Measurements from ENCODE around the gene SBNO2.

The SBNO2 gene

GRCh38 chr19:1085676-1086442 is 88.2 kb downstream of the SBNO2 start:
- no peak for DNase-seq

GRCh38 chr19:1085053-1085658 is 88.9 kb downstream of the SBNO2 start:
- no peak for DNase-seq

- no peak for DNase-seq
Observed at GRCh38 chr19:1084024-1084868, 89.8 kb downstream of the SBNO2 start.

GRCh38 chr19:1082928-1083816 is 90.9 kb downstream of the SBNO2 start:
- no peak for DNase-seq

GRCh38 chr19:1082165-1082927 is 91.7 kb downstream of the SBNO2 start:
- no peak for DNase-seq

GRCh38 chr19:1081301-1082164 is 92.5 kb downstream of the SBNO2 start:
- DNase-seq, result no peak

- no peak for DNase-seq
Observed at GRCh38 chr19:1080360-1081161, 93.5 kb downstream of the SBNO2 start.

- DNase-seq, result no peak
Observed at GRCh38 chr19:1079566-1080111, 94.4 kb downstream of the SBNO2 start.

GRCh38 chr19:1076951-1077350 is 97.1 kb downstream of the SBNO2 start:
- DNase-seq, result no peak

GRCh38 chr19:1076046-1076386 is 98.1 kb downstream of the SBNO2 start:
- no peak for DNase-seq

- DNase-seq, result no peak
Observed at GRCh38 chr19:1074544-1075283, 99.4 kb downstream of the SBNO2 start.

- no peak for DNase-seq
Observed at GRCh38 chr19:1073956-1074517, 100.0 kb downstream of the SBNO2 start.

GRCh38 chr19:1073063-1073955 is 100.8 kb downstream of the SBNO2 start:
- DNase-seq, result no peak

GRCh38 chr19:1072371-1073015 is 101.6 kb downstream of the SBNO2 start:
- no peak for DNase-seq

- DNase-seq, result no peak
Observed at GRCh38 chr19:1070931-1071791, 102.9 kb downstream of the SBNO2 start.

- no peak for DNase-seq
Observed at GRCh38 chr19:1070576-1070930, 103.5 kb downstream of the SBNO2 start.

All from amniotic stem cell (primary cell).